Erythroblast (primary cell): ENCODE data around the gene PBRM1.

Source experiments
- GATA1 ChIP-seq: IDR thresholded peaks from 2 replicates; pipeline ENCODE4 v1.6.1; 2011; ENCODE audit warnings: low read depth, mild to moderate bottlenecking, control low read depth, low read length, moderate library complexity
- POLR2A ChIP-seq: IDR thresholded peaks from 2 replicates; pipeline ENCODE4 v1.6.1; 2011; ENCODE audit warnings: mild to moderate bottlenecking, low read length

- TF ChIP-seq POLR2A (no peak), GATA1 (no peak)
Measured at GRCh38 chr3:52529376-52530333, 156.1 kb downstream of the PBRM1 start.
